HG03432 (cell line): ENCODE data around the gene B4GALT1.

ENCODE experiments used
- ATAC-seq: cut with Tn5 transposase; IDR thresholded peaks from one replicate; pipeline ENCODE4 v1.9.1; 2021; ENCODE audit warnings: mild to moderate bottlenecking, moderate library complexity; ENCODE audit not compliant: unreplicated experiment

The B4GALT1 gene

GRCh38 chr9:33167084-33167971 is at the start of gene B4GALT1:
Gene B4GALT1 (minus strand): TSS chr9:33167336. CDS start chr9:33167169, 167 bp downstream.
- peak; percentile 75 for ATAC-seq

GRCh38 chr9:33211695-33212393 is 44.7 kb upstream of the B4GALT1 start:
- no peak for ATAC-seq

DNA sequence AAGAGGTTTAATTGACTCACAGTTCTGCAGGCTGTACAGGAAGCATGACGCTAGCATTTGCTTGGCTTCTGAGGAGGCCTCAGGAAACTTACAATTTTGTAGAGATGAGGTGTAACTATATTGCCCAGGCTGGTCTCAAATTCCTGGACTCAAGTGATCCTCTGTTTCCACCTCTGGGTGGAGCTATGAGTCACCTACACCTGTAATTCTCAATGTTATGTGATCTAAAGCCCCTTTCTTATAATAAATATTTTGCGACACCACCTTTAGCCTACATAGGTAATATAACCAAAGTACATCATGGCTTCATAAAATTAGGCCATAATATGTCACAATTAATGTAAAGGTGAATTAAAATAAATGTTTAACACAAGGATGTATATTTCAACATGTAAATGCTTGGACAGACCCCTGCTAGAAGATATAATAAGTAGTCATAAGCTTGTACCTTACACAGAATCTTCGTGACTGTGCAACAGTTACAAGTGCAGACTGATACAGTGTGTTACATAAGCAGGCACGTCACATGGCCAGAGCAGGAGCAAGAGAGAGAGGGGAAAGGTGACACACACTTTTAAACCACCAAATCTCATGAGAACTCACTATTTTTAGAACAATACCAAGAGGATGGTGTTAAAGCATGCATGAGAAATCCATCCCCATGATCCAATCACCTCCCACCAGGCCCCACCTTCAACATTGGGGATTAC is 43.0 kb upstream of the B4GALT1 start:
- ATAC-seq, result no peak

DNA sequence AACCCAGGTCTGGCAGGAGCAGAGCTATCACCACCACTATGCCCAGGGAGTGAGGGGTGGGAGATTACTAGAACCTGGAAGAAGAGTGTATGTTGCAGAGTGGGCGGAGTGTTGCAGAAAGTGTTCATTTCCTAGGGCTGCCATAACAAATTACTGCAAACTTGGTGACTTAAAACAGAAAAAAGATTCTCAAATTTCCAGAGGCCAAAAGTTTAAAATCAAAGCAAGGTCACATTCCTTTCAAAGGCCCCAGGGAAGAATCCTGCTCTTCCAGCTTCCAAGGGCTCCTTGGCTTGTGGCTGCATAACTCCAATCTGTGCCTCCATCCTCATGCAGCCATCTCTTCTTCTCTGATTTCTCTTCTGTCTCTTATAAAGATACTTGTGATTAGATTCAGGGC is 42.3 kb upstream of the B4GALT1 start:
- ATAC-seq, result no peak

- ATAC-seq, result peak; percentile 100
Measured at GRCh38 chr9:33202552-33203201, 35.5 kb upstream of the B4GALT1 start.

DNA sequence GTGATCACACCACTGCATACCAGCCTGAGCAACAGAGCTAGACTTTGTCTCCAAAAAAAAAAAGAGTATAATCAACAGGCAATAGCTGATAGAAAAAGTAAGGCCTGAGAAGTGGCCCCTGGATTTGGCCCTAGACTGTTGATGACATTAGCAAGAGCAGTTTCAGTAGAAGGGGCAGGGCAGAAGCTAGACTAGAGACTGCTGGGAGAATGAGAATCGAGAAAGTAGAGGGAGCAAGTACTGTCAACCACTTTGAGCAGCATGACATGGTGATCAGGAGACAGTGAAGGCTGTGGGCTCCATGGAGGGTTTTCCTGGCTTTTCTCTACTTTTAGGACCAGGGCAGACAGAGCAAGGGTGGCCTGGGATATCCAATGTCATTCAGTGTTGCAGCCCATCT is 34.9 kb upstream of the B4GALT1 start:
- ATAC-seq, result peak; percentile 66

DNA sequence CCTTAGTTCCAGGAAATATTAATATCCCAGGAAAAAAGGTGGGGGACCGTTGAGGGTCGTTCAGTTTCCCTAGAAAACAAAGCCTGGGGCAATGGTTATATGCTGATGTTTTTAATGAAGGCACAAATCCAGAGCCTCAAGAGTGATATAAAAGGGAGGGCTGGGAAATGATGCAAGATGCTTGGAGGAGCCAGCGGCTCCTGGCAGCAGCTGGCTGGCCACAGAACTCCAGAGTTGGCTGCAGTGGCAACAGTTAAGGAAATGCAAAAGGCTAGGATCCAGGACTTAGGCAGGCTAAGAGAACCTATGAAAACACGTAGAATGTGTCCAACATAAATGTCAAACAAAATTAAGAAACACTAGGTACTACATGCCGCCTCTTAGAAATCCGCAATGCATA is 31.0 kb upstream of the B4GALT1 start:
- ATAC-seq, result no peak

DNA sequence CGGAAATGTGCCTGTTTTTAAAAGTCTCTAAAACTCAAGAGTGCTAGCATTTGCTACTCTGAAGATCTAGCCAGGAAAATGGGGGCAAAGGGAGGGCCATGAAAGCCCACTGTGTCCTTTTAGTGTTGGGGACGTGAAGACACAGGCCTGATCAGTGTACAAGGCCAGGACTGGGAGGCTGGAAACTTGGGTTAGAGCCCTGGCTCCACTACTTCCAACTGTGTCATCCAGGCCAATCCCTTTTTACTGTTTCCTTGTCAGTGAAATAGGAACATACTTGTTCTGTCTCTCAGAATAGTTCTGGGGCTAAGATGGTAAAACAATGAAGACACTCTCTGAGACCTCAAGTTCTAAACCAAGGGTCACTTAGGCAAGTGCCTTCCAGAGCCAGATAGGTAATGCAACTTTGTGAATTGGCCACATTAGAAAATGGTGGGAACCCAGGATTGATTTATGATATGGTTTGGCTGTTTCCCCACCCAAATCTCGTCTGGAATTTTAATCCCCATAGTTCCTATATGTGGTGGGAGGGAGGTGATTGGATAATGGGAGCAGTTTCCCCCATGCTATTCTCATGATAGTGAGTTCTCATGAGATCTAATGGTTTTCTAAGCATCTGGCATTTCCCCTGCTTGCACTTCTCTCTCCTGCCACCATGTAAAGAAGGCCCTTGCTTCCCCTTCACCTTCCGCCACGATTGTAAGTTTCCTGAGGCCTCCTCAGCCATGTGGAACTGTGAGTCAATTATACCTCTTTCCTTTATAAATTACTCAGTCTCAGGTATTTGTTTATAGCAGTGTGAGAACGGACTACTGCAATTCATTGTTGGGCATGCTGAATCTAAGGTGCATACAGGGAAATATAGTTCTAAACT is 30.4 kb upstream of the B4GALT1 start:
- no peak for ATAC-seq

DNA sequence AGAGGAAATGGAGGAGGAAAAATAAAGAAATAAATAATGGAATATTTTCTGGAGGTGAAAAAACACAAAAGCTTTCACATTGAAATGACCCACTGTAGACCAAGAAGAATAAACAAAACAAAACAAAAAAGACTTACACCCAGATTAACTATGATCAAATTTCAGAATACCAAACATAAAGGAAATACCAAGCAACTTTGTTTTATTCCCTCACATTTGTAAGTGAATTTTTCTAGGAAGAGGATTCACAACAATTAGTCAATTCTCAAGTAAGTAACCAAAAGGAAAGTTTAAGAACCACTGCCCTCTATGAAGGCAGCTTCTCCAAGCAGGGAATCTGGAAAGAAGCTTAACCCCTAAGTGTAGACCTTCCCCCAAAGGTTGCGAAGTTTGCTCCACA is 29.6 kb upstream of the B4GALT1 start:
- no peak for ATAC-seq

DNA sequence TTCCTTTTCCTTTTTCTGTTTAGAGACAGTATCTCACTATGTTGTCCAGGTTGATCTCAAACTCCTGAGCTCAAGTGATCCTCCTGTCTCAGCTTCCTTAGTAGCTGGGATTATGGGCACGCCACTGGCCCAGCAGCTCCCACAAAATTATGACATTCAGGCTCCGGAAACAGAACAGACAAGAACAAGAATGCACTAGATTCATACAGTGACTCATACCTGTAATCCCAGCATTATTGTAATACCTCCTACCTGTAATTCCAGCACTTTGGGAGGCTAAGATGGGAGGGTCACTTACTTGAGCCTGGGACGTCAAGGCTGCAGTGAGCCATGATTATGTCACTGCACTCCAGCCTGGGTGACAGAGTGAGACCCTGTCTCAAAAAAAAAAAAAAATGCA is 26.7 kb upstream of the B4GALT1 start:
- ATAC-seq, result no peak

DNA sequence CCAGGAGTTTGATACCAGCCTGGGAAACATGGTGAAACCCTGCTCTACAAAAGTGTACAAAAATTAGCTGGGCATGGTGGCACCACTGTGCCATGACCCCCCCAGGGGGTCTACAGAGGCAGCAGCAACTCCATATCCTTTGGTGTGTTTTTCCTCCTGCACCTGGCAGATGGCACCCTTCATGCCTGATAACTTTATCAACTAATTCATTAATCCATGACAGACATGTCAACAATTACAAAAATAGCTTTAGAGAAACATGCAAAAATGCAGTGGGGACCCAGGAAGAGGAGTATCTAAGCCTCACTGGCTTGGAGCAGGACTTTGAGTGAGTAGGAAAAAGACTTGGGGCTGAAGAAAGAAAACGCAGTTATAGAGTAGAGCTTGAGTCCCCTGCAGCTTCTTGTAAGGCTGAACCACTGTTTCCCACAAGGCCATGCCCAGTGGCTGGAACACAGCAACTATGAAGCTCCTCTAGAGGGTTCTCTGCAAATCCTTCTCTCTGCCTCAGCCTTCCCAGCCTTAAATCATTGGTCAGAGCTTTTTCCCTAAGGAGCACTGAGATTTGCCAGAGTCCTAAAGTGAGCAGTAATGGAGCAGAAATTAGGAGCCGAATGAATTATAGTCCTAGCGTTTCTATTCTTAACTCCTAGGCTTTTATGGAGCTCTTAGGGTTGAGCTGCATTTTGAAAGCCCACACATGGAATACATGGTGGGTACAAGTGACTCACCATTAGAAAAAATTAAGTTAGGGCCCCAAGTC is 25.5 kb upstream of the B4GALT1 start:
- no peak for ATAC-seq

- no peak for ATAC-seq
Measured at GRCh38 chr9:33190021-33190705, 23.0 kb upstream of the B4GALT1 start.

DNA sequence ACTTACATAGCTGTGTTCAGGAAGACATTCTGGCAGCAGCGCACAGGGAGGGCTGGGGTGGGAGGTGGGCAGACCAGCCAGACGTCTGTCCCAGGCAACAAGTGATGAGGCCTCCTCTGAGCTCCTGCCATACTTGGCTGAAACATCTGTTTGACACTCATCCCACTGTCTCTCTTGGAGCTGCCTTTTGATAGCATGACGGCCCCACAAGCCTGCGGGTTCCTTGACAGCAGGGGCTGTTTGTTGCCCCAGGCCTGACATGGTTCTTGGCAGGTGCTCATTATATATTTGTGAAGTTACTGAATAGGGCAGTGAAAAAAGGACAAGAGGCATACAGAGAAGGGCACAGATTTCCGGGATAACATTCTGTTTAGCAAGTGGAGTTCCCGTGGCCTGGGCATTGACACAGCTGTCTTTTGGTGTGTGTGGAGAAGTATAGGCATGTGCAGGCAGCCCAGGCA is 22.2 kb upstream of the B4GALT1 start:
- ATAC-seq, result no peak

DNA sequence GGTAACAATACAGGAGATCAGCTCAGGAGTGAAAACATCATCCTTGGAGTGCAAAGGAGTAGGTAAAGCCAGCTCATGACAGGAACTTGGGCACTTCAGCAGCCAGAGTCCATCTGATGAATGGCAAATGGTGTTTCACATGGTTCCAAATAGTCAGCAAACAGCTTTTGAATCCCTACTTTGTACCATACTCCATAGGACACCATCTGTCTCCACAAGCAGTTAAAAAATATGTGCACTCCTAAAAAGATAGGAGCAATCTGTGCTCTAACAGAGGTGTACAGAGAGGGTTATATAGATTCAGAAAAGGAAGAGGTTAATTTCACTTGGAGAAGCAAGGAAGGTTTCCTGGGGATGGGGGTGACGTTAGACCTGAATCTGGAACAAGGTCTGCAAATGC is 21.6 kb upstream of the B4GALT1 start:
- no peak for ATAC-seq

DNA sequence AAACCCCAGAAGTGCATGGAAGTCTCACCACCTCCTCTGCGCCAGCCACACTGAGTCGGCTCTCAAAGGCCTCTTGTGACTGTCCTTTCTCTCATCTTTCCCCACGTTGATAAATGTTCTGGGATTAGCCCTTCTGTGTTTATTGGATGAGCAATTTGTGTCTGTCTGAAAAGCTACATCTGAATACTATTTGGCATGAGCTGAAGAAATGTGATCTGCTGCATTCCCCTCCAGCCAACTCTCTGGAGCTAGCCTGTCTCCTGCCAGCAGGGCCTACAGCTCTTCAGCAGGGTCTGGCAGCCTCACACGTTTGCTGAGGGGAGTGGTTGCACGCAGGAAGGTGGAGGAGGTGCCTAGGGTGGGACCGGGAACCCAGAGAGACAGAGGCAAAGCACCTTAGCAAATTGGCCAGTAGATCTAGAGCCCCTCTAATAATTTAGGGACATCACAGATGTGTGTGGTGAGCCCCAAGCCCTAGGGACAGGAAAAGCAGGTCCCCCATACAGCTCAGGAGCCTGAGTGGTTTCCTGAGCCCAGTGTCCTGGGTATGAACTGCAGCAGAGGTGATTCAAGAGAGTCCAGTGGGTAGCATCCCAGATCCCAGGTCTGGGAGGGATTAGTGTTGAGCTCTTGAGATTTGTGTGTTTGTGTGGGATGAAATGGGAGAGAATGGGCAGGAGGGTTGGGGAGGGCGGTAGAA is 20.5 kb upstream of the B4GALT1 start:
- ATAC-seq, result no peak

- no peak for ATAC-seq
Measured at GRCh38 chr9:33186457-33187168, 19.5 kb upstream of the B4GALT1 start.

DNA sequence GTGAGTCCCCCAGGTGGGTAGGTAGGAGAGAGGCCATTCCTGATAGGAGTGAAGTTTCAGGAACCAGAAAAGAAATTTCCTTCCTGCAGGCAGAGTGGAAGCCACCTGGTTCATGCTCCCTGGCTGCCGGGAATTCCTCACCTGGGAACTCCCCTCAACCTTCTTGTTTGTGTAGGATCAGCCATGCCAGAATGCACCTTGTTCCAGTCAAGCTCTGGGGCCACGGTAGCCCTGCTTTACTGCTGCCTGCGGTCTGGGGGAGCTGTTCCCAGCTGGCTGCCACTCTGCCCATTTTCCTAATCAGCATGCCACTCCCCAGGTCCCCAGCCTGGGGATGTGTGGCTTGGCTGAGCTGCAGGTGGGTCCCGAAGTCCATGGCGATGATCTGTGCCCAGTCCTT is 18.7 kb upstream of the B4GALT1 start:
- ATAC-seq, result no peak
